ENCODE data around the gene IL4R. TPM values are rescaled to one million over a fixed set of nuclear protein-coding genes. Genes with fewer than 3 reads are reported as not detected.

The IL4R gene
- total and polyA plus RNA-seq, 2 experiments from 2014 or later = 6.4 to 17.6 TPM

- no peak for TF ChIP-seq ZNF462 (CRISPR knock-in tag; IDR thresholded peaks at IDR 0.05)
- TF ChIP-seq POLR2AphosphoS5 (IDR thresholded peaks at IDR 0.05; ENCODE audit: low read depth) = no peak
- no peak for TF ChIP-seq EZH2 (IDR thresholded peaks at IDR 0.05; ENCODE audit: low read depth, unreplicated experiment)
- no peak for TF ChIP-seq CREB1 (CRISPR knock-in tag; IDR thresholded peaks at IDR 0.05; ENCODE audit: low read depth)
- TF ChIP-seq EZH2phosphoT487 (IDR thresholded peaks at IDR 0.05; ENCODE audit: unreplicated experiment) = no peak
- TF ChIP-seq ZNF331 (CRISPR knock-in tag; IDR thresholded peaks at IDR 0.05; ENCODE audit: low read depth) = no peak
- TF ChIP-seq ETS1 (IDR thresholded peaks at IDR 0.05) = no peak
- TF ChIP-seq JUNB (IDR thresholded peaks at IDR 0.05; ENCODE audit: unreplicated experiment) = no peak
- no peak for TF ChIP-seq NANOG (IDR thresholded peaks at IDR 0.05; ENCODE audit: borderline replicate concordance)
- TF ChIP-seq STAT1 (IDR thresholded peaks at IDR 0.05; ENCODE audit: unreplicated experiment) = no peak
Measured at GRCh38 chr16:27363797-27364196, 50.0 kb downstream of the IL4R start (continued).

Measured in GM23338 (cell line).